ENCODE results near the gene ARHGEF7.

DNA sequence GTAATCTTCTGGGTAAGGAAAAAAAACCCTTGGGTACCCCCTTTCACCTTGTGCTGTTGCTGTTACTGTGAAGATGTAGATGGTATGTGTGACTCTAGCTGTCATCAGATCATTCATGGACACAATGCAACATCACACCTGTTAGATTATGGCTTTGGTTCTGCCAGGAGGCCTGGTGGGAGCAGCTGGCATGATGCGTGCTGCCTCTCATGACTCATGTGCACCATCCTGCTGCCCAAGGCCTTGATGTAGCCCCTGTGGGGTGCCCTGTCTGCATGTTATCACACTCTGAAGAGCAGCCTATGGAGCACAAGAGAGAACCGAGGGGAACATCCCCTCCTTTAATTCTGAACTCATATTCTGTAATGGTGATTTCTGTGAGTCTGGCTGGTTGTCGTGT, 147.6 kb downstream of the ARHGEF7 start:
- TF ChIP-seq, protein P1, sequence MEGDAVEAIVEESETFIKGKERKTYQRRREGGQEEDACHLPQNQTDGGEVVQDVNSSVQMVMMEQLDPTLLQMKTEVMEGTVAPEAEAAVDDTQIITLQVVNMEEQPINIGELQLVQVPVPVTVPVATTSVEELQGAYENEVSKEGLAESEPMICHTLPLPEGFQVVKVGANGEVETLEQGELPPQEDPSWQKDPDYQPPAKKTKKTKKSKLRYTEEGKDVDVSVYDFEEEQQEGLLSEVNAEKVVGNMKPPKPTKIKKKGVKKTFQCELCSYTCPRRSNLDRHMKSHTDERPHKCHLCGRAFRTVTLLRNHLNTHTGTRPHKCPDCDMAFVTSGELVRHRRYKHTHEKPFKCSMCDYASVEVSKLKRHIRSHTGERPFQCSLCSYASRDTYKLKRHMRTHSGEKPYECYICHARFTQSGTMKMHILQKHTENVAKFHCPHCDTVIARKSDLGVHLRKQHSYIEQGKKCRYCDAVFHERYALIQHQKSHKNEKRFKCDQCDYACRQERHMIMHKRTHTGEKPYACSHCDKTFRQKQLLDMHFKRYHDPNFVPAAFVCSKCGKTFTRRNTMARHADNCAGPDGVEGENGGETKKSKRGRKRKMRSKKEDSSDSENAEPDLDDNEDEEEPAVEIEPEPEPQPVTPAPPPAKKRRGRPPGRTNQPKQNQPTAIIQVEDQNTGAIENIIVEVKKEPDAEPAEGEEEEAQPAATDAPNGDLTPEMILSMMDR (IDR thresholded peaks at IDR 0.05), result no peak
- TF ChIP-seq POLR2A (IDR thresholded peaks at IDR 0.05) (no peak), POLR2AphosphoS5 (IDR thresholded peaks at IDR 0.05; ENCODE audit: insufficient read depth in 1 of 2, low read depth in 1 of 2) (no peak)

All from vagina (tissue), 2 donors.